ENCODE data around the gene ELOVL3.

DNA sequence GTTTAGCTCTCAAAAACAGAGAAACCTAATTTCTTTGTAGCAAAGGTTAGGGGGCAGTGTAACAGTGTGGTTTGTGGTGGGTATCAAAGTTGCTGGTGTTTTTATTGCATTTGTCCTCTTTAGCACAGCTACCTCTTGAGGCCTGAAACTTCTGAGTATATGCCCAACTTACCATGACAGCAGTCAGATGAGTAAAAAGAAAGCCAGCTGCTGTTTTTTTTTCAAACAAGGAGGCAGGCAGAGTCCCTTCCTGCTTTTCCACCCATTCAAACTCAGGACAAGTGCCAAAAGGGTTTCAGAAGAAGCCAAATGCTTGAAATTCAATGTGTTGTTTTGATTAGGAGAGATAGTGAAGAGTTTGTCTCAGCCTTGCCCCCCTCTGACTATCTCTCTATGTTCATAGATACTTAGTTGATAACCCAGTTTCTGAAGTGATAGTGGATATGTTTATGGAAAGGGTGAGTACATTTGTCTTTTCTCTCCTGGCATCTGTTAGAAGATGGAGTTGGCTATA is 42.3 kb downstream of the ELOVL3 start:
- TF ChIP-seq CTCF (IDR thresholded peaks at IDR 0.05) (no peak), POLR2A (IDR thresholded peaks at IDR 0.05) (no peak)

All from adrenal gland (tissue), 5 donors.